Right lobe of liver (tissue), 4 donors: ENCODE data around the gene CARTPT.

Source experiments
- POLR2A ChIP-seq: fragments of 450-650 bp; IDR thresholded peaks from one replicate; pipeline ENCODE4 v1.6.1; 2017; ENCODE audit warnings: antibody characterized with exemption, mild to moderate bottlenecking
- TF ChIP-seq, protein P1 (sequence below), 4 donors: fragments of 200-600 bp in 3 of 4; fragments of 450-650 bp in 1 of 4; IDR thresholded peaks; one replicate each; pipeline versions ENCODE4 v1.5.1 to v1.8.0; 2016 to 2022; ENCODE audit warnings: antibody characterized with exemption in 4 of 4, mild to moderate bottlenecking in 2 of 4
- donor health status: DM: no; HTN: no; CAD: no.
- donor health status: DM: no; HTN: no; CAD: no.
- donor health status: DM: no; HTN: yes; CAD: no.

- TF ChIP-seq, protein P1, sequence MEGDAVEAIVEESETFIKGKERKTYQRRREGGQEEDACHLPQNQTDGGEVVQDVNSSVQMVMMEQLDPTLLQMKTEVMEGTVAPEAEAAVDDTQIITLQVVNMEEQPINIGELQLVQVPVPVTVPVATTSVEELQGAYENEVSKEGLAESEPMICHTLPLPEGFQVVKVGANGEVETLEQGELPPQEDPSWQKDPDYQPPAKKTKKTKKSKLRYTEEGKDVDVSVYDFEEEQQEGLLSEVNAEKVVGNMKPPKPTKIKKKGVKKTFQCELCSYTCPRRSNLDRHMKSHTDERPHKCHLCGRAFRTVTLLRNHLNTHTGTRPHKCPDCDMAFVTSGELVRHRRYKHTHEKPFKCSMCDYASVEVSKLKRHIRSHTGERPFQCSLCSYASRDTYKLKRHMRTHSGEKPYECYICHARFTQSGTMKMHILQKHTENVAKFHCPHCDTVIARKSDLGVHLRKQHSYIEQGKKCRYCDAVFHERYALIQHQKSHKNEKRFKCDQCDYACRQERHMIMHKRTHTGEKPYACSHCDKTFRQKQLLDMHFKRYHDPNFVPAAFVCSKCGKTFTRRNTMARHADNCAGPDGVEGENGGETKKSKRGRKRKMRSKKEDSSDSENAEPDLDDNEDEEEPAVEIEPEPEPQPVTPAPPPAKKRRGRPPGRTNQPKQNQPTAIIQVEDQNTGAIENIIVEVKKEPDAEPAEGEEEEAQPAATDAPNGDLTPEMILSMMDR (IDR thresholded peaks at IDR 0.05): no peak
- no peak for TF ChIP-seq POLR2A
These were observed 43.8 kb downstream of the CARTPT start for GRCh38 chr5:71762826-71763225.
